Keratinocyte (primary cell): Measurements from ENCODE around the gene RASA3. TPM values are rescaled to one million over a fixed set of nuclear protein-coding genes. Genes with fewer than 3 reads are reported as not detected.
A peak's percentile ranks its signal among the peaks of the same experiment; 100 is the strongest.

Source experiments
- DNase-seq: peaks from one replicate; pipeline ENCODE4 v3.0.0-alpha.2; 2011; ENCODE audit warnings: low read depth, missing footprints, low spot score
- FAIRE-seq: peaks from 2 replicates; lab custom pipeline; 2011; peaks lifted over from hg19 to GRCh38; lab: Jason Lieb, UNC
- H2AFZ ChIP-seq: 2 replicates; pipeline ENCODE4 v1.6.0; 2012; ENCODE audit warnings: low read length, control low read depth, inconsistent platforms; ENCODE audit not compliant: control insufficient read depth
- H3K27ac ChIP-seq: 2 replicates; pipeline ENCODE4 v1.5.1; 2011; ENCODE audit warnings: low read length; ENCODE audit not compliant: control insufficient read depth, insufficient read depth
- H3K27me3 ChIP-seq: 3 replicates; pipeline ENCODE4 v1.6.0; 2011; ENCODE audit warnings: low read length; ENCODE audit not compliant: control insufficient read depth, insufficient read depth; ENCODE audit errors: extremely low read depth
- H3K36me3 ChIP-seq, 2 experiments: 2 replicates in 1 of 2; 3 replicates in 1 of 2; pipeline ENCODE4 v1.5.1; 2011; ENCODE audit warnings: low read length in 2 of 2, mild to moderate bottlenecking in 1 of 2; ENCODE audit not compliant: control insufficient read depth in 2 of 2, insufficient read depth in 2 of 2; ENCODE audit errors: extremely low read depth in 1 of 2
- H3K4me1 ChIP-seq: 3 replicates; pipeline ENCODE4 v1.5.1; 2011; ENCODE audit warnings: low read length; ENCODE audit not compliant: control insufficient read depth, insufficient read depth; ENCODE audit errors: extremely low read depth
- H3K4me2 ChIP-seq: 3 replicates; pipeline ENCODE4 v1.6.0; 2011; ENCODE audit warnings: low read depth, low read length; ENCODE audit not compliant: control insufficient read depth, insufficient read depth; ENCODE audit errors: extremely low read depth
- H3K4me3 ChIP-seq, 3 experiments: fragments of 200-600 bp in 1 of 3; sonication (generic) in 1 of 3; 2 replicates in 2 of 3; 3 replicates in 1 of 3; pipeline ENCODE4 v1.5.1; 2011 to 2016; ENCODE audit warnings: low read length in 3 of 3, mild to moderate bottlenecking in 3 of 3, control low read depth in 2 of 3, inconsistent platforms in 1 of 3, low read depth in 1 of 3, mixed read lengths in 1 of 3, mixed run types in 1 of 3, moderate library complexity in 1 of 3; ENCODE audit not compliant: control insufficient read depth in 2 of 3, insufficient read depth in 2 of 3; ENCODE audit errors: extremely low read depth in 1 of 3
- H3K79me2 ChIP-seq: 2 replicates; pipeline ENCODE4 v1.6.0; 2012; ENCODE audit warnings: low read length; ENCODE audit not compliant: control insufficient read depth, insufficient read depth
- H3K9ac ChIP-seq: 3 replicates; pipeline ENCODE4 v1.6.0; 2011; ENCODE audit warnings: low read length; ENCODE audit not compliant: control insufficient read depth, insufficient read depth; ENCODE audit errors: extremely low read depth
- H3K9me1 ChIP-seq: 3 replicates; pipeline ENCODE4 v1.6.0; 2011; ENCODE audit warnings: low read length; ENCODE audit not compliant: control insufficient read depth, insufficient read depth; ENCODE audit errors: extremely low read depth
- H3K9me3 ChIP-seq: 2 replicates; pipeline ENCODE4 v1.5.1; 2012; ENCODE audit warnings: low read depth, low read length; ENCODE audit not compliant: control insufficient read depth
- H4K20me1 ChIP-seq: 3 replicates; pipeline ENCODE4 v1.6.0; 2011; ENCODE audit warnings: low read length; ENCODE audit not compliant: control insufficient read depth, insufficient read depth; ENCODE audit errors: extremely low read depth
- CTCF ChIP-seq, 3 experiments: IDR thresholded peaks in 1 of 3; conservative IDR thresholded peaks in 1 of 3; optimal IDR thresholded peaks in 1 of 3; 2 replicates in 2 of 3; 3 replicates in 1 of 3; pipeline versions ENCODE3 to v1.5.1; 2011; ENCODE audit warnings: low read length in 3 of 3, mild to moderate bottlenecking in 3 of 3, moderate library complexity in 2 of 3, control low read depth in 1 of 3, inconsistent platforms in 1 of 3; ENCODE audit not compliant: insufficient read depth in 2 of 3; ENCODE audit errors: extremely low read depth in 1 of 3
- EZH2 ChIP-seq: IDR thresholded peaks from one replicate; pipeline ENCODE4 v1.6.1; 2012; ENCODE audit warnings: inconsistent platforms, mild to moderate bottlenecking, low read length, moderate library complexity
- dilution Hi-C: fragments of 300-500 bp; cut with MboI; formaldehyde crosslinking; loops from one replicate; pipeline ENCODE4 v1.7.0; 2020; ENCODE audit warnings: low sequenced_read_pairs; ENCODE audit not compliant: extremely low pct_ligation_motif_present
- polyA plus RNA-seq, 5 experiments: library from polyadenylated mRNA; depleted of rRNA in 3 of 5; stranded (reverse) in 3 of 5; stranded (forward) in 1 of 5; unstranded in 1 of 5; fragments of >200 nt; gene quantifications; 1 replicate in 1 of 5; 2 replicates in 3 of 5; 3 replicates in 1 of 5; pipeline versions ENCODE4 v1.2.1 to v1.2.3, GENCODE V29; 2011 to 2012; ENCODE audit warnings: missing spikeins in 2 of 5, low read depth in 1 of 5, low replicate concordance in 1 of 5

The RASA3 gene
- polyA plus RNA-seq, 1 donor (not counting 4 experiments of a cell fraction or from before 2014, with no cell fraction given), result 4.1 TPM

GRCh38 chr13:114031631-114032030, 100.8 kb downstream of the RASA3 start:
- H3K79me2 ChIP-seq, result no peaks in the 10 kb centered on the region
- no peak overlapping the region for H2AFZ ChIP-seq

GRCh38 chr13:114030666-114031610, 101.5 kb downstream of the RASA3 start:
- no peak for TF ChIP-seq EZH2
- TF ChIP-seq CTCF (optimal IDR thresholded peaks at IDR 0.05 in 1 of 3, IDR thresholded peaks at IDR 0.05 in 1 of 3, conservative IDR thresholded peaks at IDR 0.05 in 1 of 3; ENCODE audit: extremely low read depth in 1 of 3, insufficient read depth in 2 of 3, low read length in 3 of 3), result no peak
- Histone ChIP-seq H3K36me3 (no peaks in the 10 kb centered on the region), H3K4me1 (no peaks in the 10 kb centered on the region), H3K27me3 (peaks cover 6% of the 10 kb centered on the region), H2AFZ (no peak overlapping the region), H3K9me1 (no peaks in the 10 kb centered on the region), H4K20me1 (peaks cover 4% of the 10 kb centered on the region), H3K4me2 (no peak overlapping the region), H3K27ac (no peak overlapping the region), H3K4me3 (no peak overlapping the region), H3K9me3 (no peaks in the 10 kb centered on the region), H3K9ac (no peak overlapping the region), H3K79me2 (no peaks in the 10 kb centered on the region)
- FAIRE-seq, result no peak
- dilution Hi-C loops, result no loop called here
- no peak for DNase-seq

More at GRCh38 chr13:114031631-114032030, 100.8 kb downstream of the RASA3 start:
- no peak for DNase-seq
- Histone ChIP-seq H3K36me3 (no peaks in the 10 kb centered on the region), H3K27me3 (peaks cover 10% of the 10 kb centered on the region), H3K27ac (no peak overlapping the region), H3K9me3 (no peaks in the 10 kb centered on the region), H3K4me2 (no peak overlapping the region), H4K20me1 (peaks cover 4% of the 10 kb centered on the region), H3K4me1 (no peaks in the 10 kb centered on the region), H3K4me3 (no peak overlapping the region), H3K9me1 (no peaks in the 10 kb centered on the region), H3K9ac (no peak overlapping the region)
- TF ChIP-seq CTCF (optimal IDR thresholded peaks at IDR 0.05 in 1 of 3, IDR thresholded peaks at IDR 0.05 in 1 of 3, conservative IDR thresholded peaks at IDR 0.05 in 1 of 3; ENCODE audit: extremely low read depth in 1 of 3, insufficient read depth in 2 of 3, low read length in 3 of 3) (no peak), EZH2 (no peak)
- peak; percentile 72 for FAIRE-seq
- dilution Hi-C loops, result no loop called here
